EL (cell line): ENCODE data around the gene CPSF6.
A peak's percentile ranks its signal among the peaks of the same experiment; 100 is the strongest.
"Not testable (repeated sequence)": the region's sequence is repeated elsewhere in the genome, so short reads cannot be mapped to it uniquely, and the experiment has no call there.

Source experiments
- DNase-seq: peaks from one replicate; pipeline ENCODE4 v3.0.0-alpha.2; 2016

Gene CPSF6, protein sequence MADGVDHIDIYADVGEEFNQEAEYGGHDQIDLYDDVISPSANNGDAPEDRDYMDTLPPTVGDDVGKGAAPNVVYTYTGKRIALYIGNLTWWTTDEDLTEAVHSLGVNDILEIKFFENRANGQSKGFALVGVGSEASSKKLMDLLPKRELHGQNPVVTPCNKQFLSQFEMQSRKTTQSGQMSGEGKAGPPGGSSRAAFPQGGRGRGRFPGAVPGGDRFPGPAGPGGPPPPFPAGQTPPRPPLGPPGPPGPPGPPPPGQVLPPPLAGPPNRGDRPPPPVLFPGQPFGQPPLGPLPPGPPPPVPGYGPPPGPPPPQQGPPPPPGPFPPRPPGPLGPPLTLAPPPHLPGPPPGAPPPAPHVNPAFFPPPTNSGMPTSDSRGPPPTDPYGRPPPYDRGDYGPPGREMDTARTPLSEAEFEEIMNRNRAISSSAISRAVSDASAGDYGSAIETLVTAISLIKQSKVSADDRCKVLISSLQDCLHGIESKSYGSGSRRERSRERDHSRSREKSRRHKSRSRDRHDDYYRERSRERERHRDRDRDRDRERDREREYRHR

GRCh38 chr12:69239352-69239921 is at the start of gene CPSF6:
CPSF6 (plus strand) TSS chr12:69239569; CDS start chr12:69239647, 78 bp downstream.
- peak; percentile 93 for DNase-seq

DNA sequence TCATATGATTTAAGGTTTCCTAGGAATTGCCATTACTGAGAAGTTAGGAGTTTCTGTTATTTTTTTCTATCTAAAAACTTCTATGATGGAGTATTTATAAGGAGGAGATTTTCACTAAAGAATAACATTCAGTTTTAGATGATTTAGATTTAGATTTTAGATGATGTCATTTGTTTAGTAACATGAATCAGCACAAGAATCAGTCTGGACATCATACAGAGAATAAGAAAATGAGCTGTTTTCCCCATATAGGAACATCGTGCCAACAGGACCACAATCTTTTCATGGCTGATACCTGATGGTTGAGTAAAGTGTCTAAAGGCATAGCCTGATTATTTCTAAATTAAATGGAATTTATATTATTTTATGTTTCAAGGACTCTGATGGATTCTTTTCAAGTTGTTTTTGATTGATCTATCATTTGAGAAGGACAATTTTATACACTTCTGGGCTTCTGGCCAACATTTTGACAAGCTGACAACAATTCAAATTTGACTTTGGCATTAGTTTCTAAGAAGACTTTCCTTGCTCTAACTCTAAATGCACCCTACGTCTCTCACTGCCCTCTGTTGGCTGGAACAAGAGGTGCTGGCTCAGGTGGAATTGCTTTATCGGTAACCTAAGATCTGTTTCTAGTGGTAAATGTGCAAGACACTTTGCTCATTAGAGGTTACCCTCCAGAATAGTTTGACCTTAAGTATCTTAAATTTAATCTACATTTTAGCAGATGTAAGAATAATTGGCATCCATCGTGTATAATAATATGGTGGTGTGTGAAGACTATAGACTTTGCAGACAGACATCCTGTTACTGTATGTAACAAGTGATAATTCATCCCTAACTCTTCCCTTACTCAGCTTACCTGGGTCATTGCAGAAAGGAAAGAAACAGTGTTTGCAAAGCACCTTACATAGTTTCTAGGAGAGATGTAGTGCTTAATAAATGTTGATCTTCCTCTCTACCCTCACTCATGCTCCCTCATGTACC is 42.8 kb upstream of the CPSF6 start:
- DNase-seq, result peak; percentile 1

GRCh38 chr12:69199976-69200375 is 39.4 kb upstream of the CPSF6 start:
- not testable (repeated sequence) for DNase-seq

DNA sequence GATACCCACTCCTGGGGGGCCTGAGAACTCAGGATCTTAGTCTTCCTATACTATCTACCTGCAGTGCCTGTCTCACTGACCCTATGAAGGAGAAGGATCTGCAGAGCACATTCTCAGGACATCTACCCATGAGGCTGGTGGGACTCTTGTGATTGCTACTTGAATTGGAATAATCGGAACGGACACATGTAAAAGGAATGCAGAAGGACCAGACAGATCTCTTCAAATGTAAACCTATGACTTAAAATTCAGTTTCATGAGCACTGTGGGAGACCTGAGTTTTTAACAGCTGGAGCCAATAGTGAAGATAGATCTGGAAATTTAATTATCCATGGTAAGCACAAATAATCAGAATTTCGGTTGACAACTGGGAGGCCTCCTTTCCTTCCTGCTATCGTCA is 35.2 kb upstream of the CPSF6 start:
- no peak for DNase-seq

- DNase-seq, result no peak
Measured at GRCh38 chr12:69210661-69211060, 28.7 kb upstream of the CPSF6 start.

GRCh38 chr12:69211160-69211559 is 28.2 kb upstream of the CPSF6 start:
- no peak for DNase-seq

- DNase-seq, result no peak
Measured at GRCh38 chr12:69214169-69214568, 25.2 kb upstream of the CPSF6 start.

GRCh38 chr12:69225251-69225910 is 14.0 kb upstream of the CPSF6 start:
- DNase-seq, result no peak

DNA sequence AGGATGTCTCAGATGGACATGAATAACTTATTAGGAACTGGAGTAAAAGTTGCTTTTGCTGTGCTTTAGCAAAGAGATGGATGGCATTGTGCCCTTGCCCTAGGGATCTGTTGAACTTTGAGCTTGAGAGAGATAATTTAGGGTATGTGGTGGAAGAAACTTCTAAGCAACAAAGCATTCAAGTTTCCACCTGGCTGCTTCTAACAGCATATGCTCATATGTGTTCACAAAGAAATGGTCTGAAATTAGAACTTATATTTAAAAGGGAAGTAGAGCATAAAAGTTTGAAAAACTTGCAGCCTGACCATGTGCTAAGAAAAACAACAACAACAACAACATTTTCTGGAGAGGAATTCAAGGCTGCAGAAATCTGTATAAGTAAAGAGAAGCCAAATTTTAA is 7.9 kb upstream of the CPSF6 start:
- DNase-seq, result no peak

- no peak for DNase-seq
Measured at GRCh38 chr12:69238589-69239351, 599 bp upstream of the CPSF6 start.

- DNase-seq, result peak; percentile 37
Measured at GRCh38 chr12:69239922-69240630, 707 bp downstream of the CPSF6 start.

GRCh38 chr12:69240631-69240995 is 1.2 kb downstream of the CPSF6 start:
- peak; percentile 7 for DNase-seq

DNA sequence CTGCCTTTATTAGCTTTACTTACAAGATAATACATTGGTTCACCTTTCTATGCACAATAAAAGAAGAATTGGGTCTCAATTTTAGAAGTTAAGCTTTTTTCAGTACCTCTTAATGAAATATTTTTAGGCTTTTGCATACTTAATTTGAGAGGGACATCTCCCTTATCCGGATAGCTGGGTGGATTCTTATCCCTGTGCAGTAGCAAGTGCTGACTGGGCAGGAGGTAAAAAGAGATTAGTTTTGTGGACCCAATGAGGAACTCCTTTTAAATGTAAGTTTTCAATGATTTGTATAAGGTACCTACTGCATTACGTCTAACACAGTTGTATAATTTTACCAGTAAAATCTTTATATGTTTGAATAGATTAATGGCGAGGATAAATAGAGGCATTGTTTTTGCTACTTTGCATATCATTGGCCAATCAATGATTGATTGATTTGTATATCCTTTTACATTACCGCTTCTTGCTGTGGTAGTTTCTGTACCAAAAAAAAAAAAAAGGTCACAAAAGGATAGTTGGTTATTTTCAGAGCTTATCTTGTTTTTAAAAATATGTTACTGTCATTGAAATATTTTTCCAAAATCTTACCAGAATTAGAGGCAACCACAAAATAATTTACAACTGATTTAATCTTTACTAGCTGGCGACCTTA is 2.2 kb downstream of the CPSF6 start:
- DNase-seq, result no peak

DNA sequence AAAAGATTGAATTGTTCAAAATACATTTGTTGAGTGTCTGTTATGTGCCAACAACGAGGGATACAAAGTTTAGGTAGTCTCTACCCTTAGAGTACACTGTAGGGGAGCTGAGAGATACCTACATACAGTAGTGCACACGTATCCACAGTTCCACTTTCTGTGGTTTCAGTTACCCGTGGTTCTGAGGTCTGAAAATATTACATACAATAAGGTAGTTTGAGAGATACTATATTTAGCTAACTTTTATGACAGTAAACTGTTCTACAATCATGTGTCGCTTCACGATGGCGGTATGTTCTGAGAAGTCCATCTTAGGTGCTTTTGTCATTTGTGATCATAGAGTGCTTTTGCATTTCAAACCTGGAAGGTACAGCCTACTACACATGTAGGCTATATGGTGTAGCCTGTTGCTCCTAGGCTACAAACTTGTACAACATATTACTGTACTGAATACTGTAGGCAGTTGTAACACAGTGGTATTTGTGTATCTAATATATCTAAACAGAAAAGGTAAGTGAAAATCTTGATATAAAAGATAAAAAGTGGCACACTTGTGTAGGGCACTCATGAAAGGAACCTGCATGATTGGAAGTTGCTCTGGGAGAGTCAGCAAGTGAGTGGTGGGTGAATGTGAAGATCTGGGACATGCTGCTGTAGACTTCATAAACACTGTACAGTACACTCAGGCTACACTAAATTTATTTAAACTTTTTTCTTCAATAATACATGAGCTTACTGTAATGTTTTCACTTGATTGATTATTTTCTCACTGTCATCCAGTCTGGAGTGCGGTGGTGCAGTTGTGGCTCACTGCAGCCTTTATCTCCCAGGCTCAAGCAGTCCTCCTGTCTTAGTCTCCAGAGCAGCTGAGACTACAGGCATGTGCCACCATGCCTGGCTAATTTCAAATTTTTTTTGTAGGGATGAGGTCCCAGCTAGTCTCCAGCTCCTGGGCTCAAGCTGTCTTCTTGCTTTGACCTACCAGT is 4.0 kb downstream of the CPSF6 start:
- no peak for DNase-seq

DNA sequence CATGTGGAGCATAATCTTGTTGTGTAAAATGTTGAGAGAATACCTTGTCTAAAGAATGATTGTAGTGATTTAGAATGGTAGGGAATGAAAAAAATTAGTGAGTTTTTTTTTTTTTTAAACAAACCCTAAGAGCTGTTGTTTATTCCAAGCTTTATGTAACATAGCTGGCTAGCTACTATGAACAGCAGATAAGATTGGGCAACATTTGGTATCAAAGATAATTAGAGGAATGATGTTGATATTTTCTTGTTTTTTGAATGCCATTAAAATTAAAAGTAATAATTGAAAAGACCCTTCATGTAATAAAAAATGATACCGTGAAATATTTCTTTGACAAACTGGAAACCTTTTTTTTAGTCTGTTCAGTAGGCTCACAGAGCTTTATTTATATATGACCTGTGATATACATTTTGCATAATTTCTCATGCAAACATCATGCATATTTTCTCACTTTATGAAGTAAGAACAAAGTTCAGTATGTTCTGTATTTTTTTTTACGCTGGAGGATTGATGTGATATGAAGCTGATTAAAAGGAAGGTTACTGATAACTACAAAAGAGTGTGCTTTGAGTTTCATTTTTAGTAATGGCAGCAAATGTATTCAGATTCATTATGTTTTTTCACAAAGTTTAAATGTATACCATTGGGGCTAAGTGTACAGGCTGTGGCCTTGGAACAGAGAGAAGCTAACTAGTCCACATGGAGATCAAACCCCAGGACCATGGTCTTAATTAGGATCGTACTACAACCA is 8.1 kb downstream of the CPSF6 start:
- DNase-seq, result no peak

DNA sequence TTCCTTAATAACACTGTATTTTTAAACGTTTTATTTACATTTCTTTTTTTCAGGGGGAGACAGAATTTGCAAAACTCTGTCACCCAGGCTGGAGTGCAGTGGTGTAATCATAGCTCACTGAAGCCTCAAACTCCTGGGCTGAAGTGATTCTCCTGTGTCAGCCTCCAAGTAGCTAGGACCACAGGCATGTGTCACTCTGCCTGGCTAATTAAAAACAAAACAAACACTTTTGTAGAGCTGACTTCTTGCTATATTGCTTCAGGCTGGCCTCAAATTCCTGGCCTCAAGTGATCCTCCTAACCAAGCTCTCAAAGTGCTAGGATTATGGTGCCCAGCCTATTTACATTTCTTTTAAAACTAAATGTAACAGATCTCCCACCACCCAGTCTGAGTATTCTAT is 12.7 kb downstream of the CPSF6 start:
- peak; percentile 52 for DNase-seq

GRCh38 chr12:69254046-69254445 is 14.7 kb downstream of the CPSF6 start:
- peak; percentile 51 for DNase-seq

GRCh38 chr12:69254862-69255261 is 15.5 kb downstream of the CPSF6 start:
- DNase-seq, result no peak
